Keratinocyte (primary cell): ENCODE data around the gene ASTN1. TPM values are rescaled to one million over a fixed set of nuclear protein-coding genes. Genes with fewer than 3 reads are reported as not detected.

ENCODE experiments used
- DNase-seq: peaks from one replicate; pipeline ENCODE4 v3.0.0-alpha.2; 2011; ENCODE audit warnings: low read depth, missing footprints, low spot score
- FAIRE-seq: peaks from 2 replicates; lab custom pipeline; 2011; peaks lifted over from hg19 to GRCh38; lab: Jason Lieb, UNC
- H2AFZ ChIP-seq: 2 replicates; pipeline ENCODE4 v1.6.0; 2012; ENCODE audit warnings: low read length, control low read depth, inconsistent platforms; ENCODE audit not compliant: control insufficient read depth
- H3K27ac ChIP-seq: 2 replicates; pipeline ENCODE4 v1.5.1; 2011; ENCODE audit warnings: low read length; ENCODE audit not compliant: control insufficient read depth, insufficient read depth
- H3K27me3 ChIP-seq: 3 replicates; pipeline ENCODE4 v1.6.0; 2011; ENCODE audit warnings: low read length; ENCODE audit not compliant: control insufficient read depth, insufficient read depth; ENCODE audit errors: extremely low read depth
- H3K36me3 ChIP-seq, 2 experiments: 2 replicates in 1 of 2; 3 replicates in 1 of 2; pipeline ENCODE4 v1.5.1; 2011; ENCODE audit warnings: low read length in 2 of 2, mild to moderate bottlenecking in 1 of 2; ENCODE audit not compliant: control insufficient read depth in 2 of 2, insufficient read depth in 2 of 2; ENCODE audit errors: extremely low read depth in 1 of 2
- H3K4me1 ChIP-seq: 3 replicates; pipeline ENCODE4 v1.5.1; 2011; ENCODE audit warnings: low read length; ENCODE audit not compliant: control insufficient read depth, insufficient read depth; ENCODE audit errors: extremely low read depth
- H3K4me2 ChIP-seq: 3 replicates; pipeline ENCODE4 v1.6.0; 2011; ENCODE audit warnings: low read depth, low read length; ENCODE audit not compliant: control insufficient read depth, insufficient read depth; ENCODE audit errors: extremely low read depth
- H3K4me3 ChIP-seq, 3 experiments: fragments of 200-600 bp in 1 of 3; sonication (generic) in 1 of 3; 2 replicates in 2 of 3; 3 replicates in 1 of 3; pipeline ENCODE4 v1.5.1; 2011 to 2016; ENCODE audit warnings: low read length in 3 of 3, mild to moderate bottlenecking in 3 of 3, control low read depth in 2 of 3, inconsistent platforms in 1 of 3, low read depth in 1 of 3, mixed read lengths in 1 of 3, mixed run types in 1 of 3, moderate library complexity in 1 of 3; ENCODE audit not compliant: control insufficient read depth in 2 of 3, insufficient read depth in 2 of 3; ENCODE audit errors: extremely low read depth in 1 of 3
- H3K79me2 ChIP-seq: 2 replicates; pipeline ENCODE4 v1.6.0; 2012; ENCODE audit warnings: low read length; ENCODE audit not compliant: control insufficient read depth, insufficient read depth
- H3K9ac ChIP-seq: 3 replicates; pipeline ENCODE4 v1.6.0; 2011; ENCODE audit warnings: low read length; ENCODE audit not compliant: control insufficient read depth, insufficient read depth; ENCODE audit errors: extremely low read depth
- H3K9me1 ChIP-seq: 3 replicates; pipeline ENCODE4 v1.6.0; 2011; ENCODE audit warnings: low read length; ENCODE audit not compliant: control insufficient read depth, insufficient read depth; ENCODE audit errors: extremely low read depth
- H3K9me3 ChIP-seq: 2 replicates; pipeline ENCODE4 v1.5.1; 2012; ENCODE audit warnings: low read depth, low read length; ENCODE audit not compliant: control insufficient read depth
- H4K20me1 ChIP-seq: 3 replicates; pipeline ENCODE4 v1.6.0; 2011; ENCODE audit warnings: low read length; ENCODE audit not compliant: control insufficient read depth, insufficient read depth; ENCODE audit errors: extremely low read depth
- EZH2 ChIP-seq: IDR thresholded peaks from one replicate; pipeline ENCODE4 v1.6.1; 2012; ENCODE audit warnings: inconsistent platforms, mild to moderate bottlenecking, low read length, moderate library complexity
- dilution Hi-C: fragments of 300-500 bp; cut with MboI; formaldehyde crosslinking; loops from one replicate; pipeline ENCODE4 v1.7.0; 2020; ENCODE audit warnings: low sequenced_read_pairs; ENCODE audit not compliant: extremely low pct_ligation_motif_present
- polyA plus RNA-seq, 5 experiments: library from polyadenylated mRNA; depleted of rRNA in 3 of 5; stranded (reverse) in 3 of 5; stranded (forward) in 1 of 5; unstranded in 1 of 5; fragments of >200 nt; gene quantifications; 1 replicate in 1 of 5; 2 replicates in 3 of 5; 3 replicates in 1 of 5; pipeline versions ENCODE4 v1.2.1 to v1.2.3, GENCODE V29; 2011 to 2012; ENCODE audit warnings: missing spikeins in 2 of 5, low read depth in 1 of 5, low replicate concordance in 1 of 5
- TF ChIP-seq, protein P1 (sequence below), 3 experiments: IDR thresholded peaks in 1 of 3; conservative IDR thresholded peaks in 1 of 3; optimal IDR thresholded peaks in 1 of 3; 2 replicates in 2 of 3; 3 replicates in 1 of 3; pipeline versions ENCODE3 to v1.5.1; 2011; ENCODE audit warnings: low read length in 3 of 3, mild to moderate bottlenecking in 3 of 3, moderate library complexity in 2 of 3, control low read depth in 1 of 3, inconsistent platforms in 1 of 3; ENCODE audit not compliant: insufficient read depth in 2 of 3; ENCODE audit errors: extremely low read depth in 1 of 3

ASTN1 gene
- polyA plus RNA-seq, 1 donor (not counting 4 experiments of a cell fraction or from before 2014, with no cell fraction given) = 0.08 TPM

DNA sequence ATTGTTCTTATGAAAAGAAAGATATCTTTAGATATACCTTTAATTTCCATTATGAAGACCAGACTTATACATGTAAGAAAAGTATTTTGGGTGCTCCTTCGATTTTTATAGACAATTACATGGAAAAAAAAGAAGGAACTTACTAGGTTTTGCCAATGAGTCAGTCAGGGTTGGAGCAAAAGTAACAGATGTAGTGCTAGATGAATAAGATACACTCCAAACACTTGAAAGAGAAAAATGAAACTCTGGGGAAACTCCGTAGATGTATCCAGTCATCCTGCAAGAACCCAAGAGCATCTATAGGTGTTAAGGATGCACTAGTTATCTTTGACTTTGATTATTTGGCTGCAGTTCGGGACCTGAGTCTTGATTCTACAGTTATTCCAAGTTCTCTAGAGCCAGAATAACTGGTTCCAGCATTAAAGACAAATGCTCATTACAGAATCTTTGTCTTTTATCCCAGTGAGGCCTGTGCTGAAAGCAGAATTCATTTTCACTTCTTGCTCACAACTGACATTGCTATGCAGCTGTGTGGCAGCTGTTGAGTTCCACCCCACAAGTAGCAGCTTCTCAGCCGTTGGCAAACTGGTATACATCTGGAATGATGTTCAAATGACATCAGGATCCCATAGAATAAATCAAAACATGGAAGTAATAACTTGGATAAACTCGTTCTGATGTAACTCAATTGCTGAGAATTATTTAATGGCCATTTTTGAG lies 326.1 kb downstream of the ASTN1 start:
- H3K4me1 ChIP-seq = no peaks in the 10 kb centered on the region
- H3K27me3 ChIP-seq = peaks cover 5% of the 10 kb centered on the region
- no peaks in the 10 kb centered on the region for H4K20me1 ChIP-seq
- no peak overlapping the region for H3K27ac ChIP-seq
- no peaks in the 10 kb centered on the region for H3K79me2 ChIP-seq
- H3K36me3 ChIP-seq = no peaks in the 10 kb centered on the region
- H3K9ac ChIP-seq = no peak overlapping the region
- DNase-seq (no peak), FAIRE-seq (no peak)
- no peaks in the 10 kb centered on the region for H3K9me3 ChIP-seq
- no peak overlapping the region for H3K4me3 ChIP-seq
- H2AFZ ChIP-seq = no peak overlapping the region
- no peak overlapping the region for H3K4me2 ChIP-seq
- TF ChIP-seq EZH2 = no peak
- TF ChIP-seq, protein P1, sequence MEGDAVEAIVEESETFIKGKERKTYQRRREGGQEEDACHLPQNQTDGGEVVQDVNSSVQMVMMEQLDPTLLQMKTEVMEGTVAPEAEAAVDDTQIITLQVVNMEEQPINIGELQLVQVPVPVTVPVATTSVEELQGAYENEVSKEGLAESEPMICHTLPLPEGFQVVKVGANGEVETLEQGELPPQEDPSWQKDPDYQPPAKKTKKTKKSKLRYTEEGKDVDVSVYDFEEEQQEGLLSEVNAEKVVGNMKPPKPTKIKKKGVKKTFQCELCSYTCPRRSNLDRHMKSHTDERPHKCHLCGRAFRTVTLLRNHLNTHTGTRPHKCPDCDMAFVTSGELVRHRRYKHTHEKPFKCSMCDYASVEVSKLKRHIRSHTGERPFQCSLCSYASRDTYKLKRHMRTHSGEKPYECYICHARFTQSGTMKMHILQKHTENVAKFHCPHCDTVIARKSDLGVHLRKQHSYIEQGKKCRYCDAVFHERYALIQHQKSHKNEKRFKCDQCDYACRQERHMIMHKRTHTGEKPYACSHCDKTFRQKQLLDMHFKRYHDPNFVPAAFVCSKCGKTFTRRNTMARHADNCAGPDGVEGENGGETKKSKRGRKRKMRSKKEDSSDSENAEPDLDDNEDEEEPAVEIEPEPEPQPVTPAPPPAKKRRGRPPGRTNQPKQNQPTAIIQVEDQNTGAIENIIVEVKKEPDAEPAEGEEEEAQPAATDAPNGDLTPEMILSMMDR (optimal IDR thresholded peaks at IDR 0.05 in 1 of 3, IDR thresholded peaks at IDR 0.05 in 1 of 3, conservative IDR thresholded peaks at IDR 0.05 in 1 of 3; ENCODE audit: extremely low read depth in 1 of 3, insufficient read depth in 2 of 3, low read length in 3 of 3) = no peak
- dilution Hi-C loops = no loop called here
- H3K9me1 ChIP-seq = no peaks in the 10 kb centered on the region

DNA sequence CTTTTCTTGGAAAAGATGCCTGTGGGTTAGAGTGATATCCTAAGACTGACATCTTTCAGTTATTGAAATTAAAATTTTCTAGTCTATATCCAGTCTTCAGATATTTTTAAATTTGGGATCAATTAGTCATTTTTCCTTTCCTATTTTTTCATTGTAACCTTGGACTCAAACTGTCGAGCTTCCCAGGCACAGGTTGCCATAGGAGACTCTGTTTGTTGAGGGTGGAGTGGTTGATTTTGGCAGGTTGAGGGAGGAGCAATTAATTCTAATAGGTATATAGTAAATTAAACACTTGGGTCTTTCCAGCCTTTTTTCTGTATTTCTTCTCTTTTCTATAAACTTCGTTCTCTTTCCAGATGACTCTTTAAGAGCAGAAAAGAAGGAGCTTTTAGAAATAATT lies 326.8 kb downstream of the ASTN1 start:
- H2AFZ ChIP-seq = no peak overlapping the region
- no peak overlapping the region for H3K9ac ChIP-seq
- H3K9me3 ChIP-seq = no peaks in the 10 kb centered on the region
- no peaks in the 10 kb centered on the region for H3K4me1 ChIP-seq
- DNase-seq = no peak
- peaks cover 5% of the 10 kb centered on the region for H3K27me3 ChIP-seq
- H3K79me2 ChIP-seq = no peaks in the 10 kb centered on the region
- no peaks in the 10 kb centered on the region for H3K9me1 ChIP-seq
- no peak overlapping the region for H3K27ac ChIP-seq
- no peaks in the 10 kb centered on the region for H3K36me3 ChIP-seq
- no peak overlapping the region for H3K4me3 ChIP-seq
- TF ChIP-seq, protein P1 (optimal IDR thresholded peaks at IDR 0.05 in 1 of 3, IDR thresholded peaks at IDR 0.05 in 1 of 3, conservative IDR thresholded peaks at IDR 0.05 in 1 of 3; ENCODE audit: extremely low read depth in 1 of 3, insufficient read depth in 2 of 3, low read length in 3 of 3) = no peak
- TF ChIP-seq EZH2 = no peak
- FAIRE-seq = no peak
- dilution Hi-C loops = no loop called here
- no peaks in the 10 kb centered on the region for H4K20me1 ChIP-seq
- no peak overlapping the region for H3K4me2 ChIP-seq
